Retinal pigment epithelial cell (primary cell): ENCODE measurements around the gene CALHM5.

Experiments
- DNase-seq: peaks from one replicate; pipeline ENCODE4 v3.0.0-alpha.2; 2010; ENCODE audit warnings: low read depth
- H3K4me3 ChIP-seq: 2 replicates; pipeline ENCODE4 v1.5.1; 2011; ENCODE audit warnings: mild to moderate bottlenecking, low read length, control low read depth, moderate library complexity
- CTCF ChIP-seq: conservative IDR thresholded peaks from 2 replicates; pipeline ENCODE4 v1.5.1; 2011; ENCODE audit warnings: low read depth, low read length, control low read depth, inconsistent platforms

CALHM5 gene

GRCh38 chr6:116531675-116532570, 20.5 kb downstream of the CALHM5 start:
- peak; percentile 77 for TF ChIP-seq CTCF

GRCh38 chr6:116533233-116533957, 22.0 kb downstream of the CALHM5 start:
- no peak for DNase-seq
- no peak overlapping the region for H3K4me3 ChIP-seq
- peak; percentile 9 for TF ChIP-seq CTCF

More at GRCh38 chr6:116531675-116532570, 20.5 kb downstream of the CALHM5 start:
- no peak for DNase-seq
- H3K4me3 ChIP-seq, result no peak overlapping the region

- no peak for DNase-seq
- H3K4me3 ChIP-seq, result no peak overlapping the region
- TF ChIP-seq CTCF, result no peak
Observed at GRCh38 chr6:116535109-116535508, 23.7 kb downstream of the CALHM5 start.

- no peak overlapping the region for H3K4me3 ChIP-seq
- DNase-seq, result no peak
- TF ChIP-seq CTCF, result peak; percentile 64
Observed at GRCh38 chr6:116536216-116536621, 24.8 kb downstream of the CALHM5 start.

- no peak for TF ChIP-seq CTCF
- no peak for DNase-seq
Observed at GRCh38 chr6:116542426-116542825, 31.0 kb downstream of the CALHM5 start.

GRCh38 chr6:116543149-116543548, 31.7 kb downstream of the CALHM5 start:
- DNase-seq, result no peak
- H3K4me3 ChIP-seq, result no peak overlapping the region
- no peak for TF ChIP-seq CTCF

More at GRCh38 chr6:116542426-116542825, 31.0 kb downstream of the CALHM5 start:
- no peak overlapping the region for H3K4me3 ChIP-seq

GRCh38 chr6:116545651-116546050, 34.2 kb downstream of the CALHM5 start, which contains the start of gene TRAPPC3L:
TSS of gene TRAPPC3L (minus strand) at chr6:116545684. CDS start at chr6:116545514, 170 bp downstream.
- TF ChIP-seq CTCF, result no peak
- no peak within 1 kb of the TSS for H3K4me3 ChIP-seq
- no peak for DNase-seq
